Measurements from ENCODE around the gene SRCAP.
"Not testable (repeated sequence)": the region's sequence is repeated elsewhere in the genome, so short reads cannot be mapped to it uniquely, and the experiment has no call there.

The SRCAP gene

GRCh38 chr16:30664616-30665109, 34.3 kb upstream of the SRCAP start:
- no peak for DNase-seq (ENCODE audit: low read depth)

- no peak for DNase-seq (ENCODE audit: low read depth)
Observed at GRCh38 chr16:30665155-30665829, 33.7 kb upstream of the SRCAP start.

- DNase-seq (ENCODE audit: low read depth): no peak
Observed at GRCh38 chr16:30665830-30666190, 33.2 kb upstream of the SRCAP start.

GRCh38 chr16:30666681-30667080, 32.3 kb upstream of the SRCAP start:
- no peak for DNase-seq (ENCODE audit: low read depth)

GRCh38 chr16:30667361-30667905, 31.5 kb upstream of the SRCAP start:
- DNase-seq (ENCODE audit: low read depth): no peak

GRCh38 chr16:30668393-30668792, 30.6 kb upstream of the SRCAP start:
- DNase-seq (ENCODE audit: low read depth): no peak

GRCh38 chr16:30669026-30669902, 29.7 kb upstream of the SRCAP start:
- DNase-seq (ENCODE audit: low read depth): no peak

- no peak for DNase-seq (ENCODE audit: low read depth)
Observed at GRCh38 chr16:30669903-30670824, 28.8 kb upstream of the SRCAP start.

GRCh38 chr16:30675143-30675542, 23.8 kb upstream of the SRCAP start:
- DNase-seq (ENCODE audit: low read depth): no peak

GRCh38 chr16:30677931-30678585, 20.9 kb upstream of the SRCAP start:
- DNase-seq (ENCODE audit: low read depth): no peak

- no peak for DNase-seq (ENCODE audit: low read depth)
Observed at GRCh38 chr16:30678586-30678970, 20.4 kb upstream of the SRCAP start.

- no peak for DNase-seq (ENCODE audit: low read depth)
Observed at GRCh38 chr16:30680326-30680725, 18.6 kb upstream of the SRCAP start.

GRCh38 chr16:30688701-30689100, 10.3 kb upstream of the SRCAP start:
- no peak for DNase-seq (ENCODE audit: low read depth)

- no peak for DNase-seq (ENCODE audit: low read depth)
Observed at GRCh38 chr16:30691907-30692306, 7.1 kb upstream of the SRCAP start.

- no peak for DNase-seq (ENCODE audit: low read depth)
Observed at GRCh38 chr16:30692396-30693064, 6.4 kb upstream of the SRCAP start.

- no peak for DNase-seq (ENCODE audit: low read depth)
Observed at GRCh38 chr16:30694926-30695693, 3.9 kb upstream of the SRCAP start.

GRCh38 chr16:30696646-30697045, 2.3 kb upstream of the SRCAP start:
- DNase-seq (ENCODE audit: low read depth): not testable (repeated sequence)

- DNase-seq (ENCODE audit: low read depth): peak; percentile 76
Observed at GRCh38 chr16:30697264-30698138, 1.5 kb upstream of the SRCAP start.

Measured in non-pigmented ciliary epithelial cell (primary cell).